ENCODE measurements around the gene ZBTB26.
"Not testable (repeated sequence)": the region's sequence is repeated elsewhere in the genome, so short reads cannot be mapped to it uniquely, and the experiment has no call there.

The ZBTB26 gene

GRCh38 chr9:122922713-122923112, 8.6 kb downstream of the ZBTB26 start:
- no peak for DNase-seq

DNA sequence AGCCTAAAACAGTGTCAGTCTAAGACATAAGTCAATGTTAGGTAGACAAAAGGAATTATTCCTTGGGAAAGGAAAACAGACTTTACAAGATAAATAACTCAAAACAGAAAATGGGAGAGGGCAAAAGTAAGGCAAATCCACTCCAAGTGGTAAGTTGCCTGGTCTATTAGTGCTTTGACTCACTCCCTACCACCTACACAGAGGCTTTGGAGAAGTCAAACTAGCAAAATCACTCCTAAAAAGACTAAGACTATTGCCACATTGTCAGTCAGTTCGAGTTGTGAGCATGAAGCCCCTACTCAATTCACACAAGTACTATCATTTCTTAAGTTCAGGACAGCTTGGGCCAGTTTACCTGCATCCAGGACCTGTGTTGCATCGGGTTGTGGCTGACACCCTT, 13.0 kb downstream of the ZBTB26 start:
- no peak for DNase-seq

GRCh38 chr9:122912964-122913673, 18.2 kb downstream of the ZBTB26 start, which contains the start of gene ZBTB6:
TSS of gene ZBTB6 (minus strand) at chr9:122913323. CDS start at chr9:122912072, 1,251 bp downstream.
- peak; percentile 67 to 72 for DNase-seq

- DNase-seq: no peak
These were observed 18.7 kb downstream of the ZBTB26 start for GRCh38 chr9:122912671-122912963.

DNA sequence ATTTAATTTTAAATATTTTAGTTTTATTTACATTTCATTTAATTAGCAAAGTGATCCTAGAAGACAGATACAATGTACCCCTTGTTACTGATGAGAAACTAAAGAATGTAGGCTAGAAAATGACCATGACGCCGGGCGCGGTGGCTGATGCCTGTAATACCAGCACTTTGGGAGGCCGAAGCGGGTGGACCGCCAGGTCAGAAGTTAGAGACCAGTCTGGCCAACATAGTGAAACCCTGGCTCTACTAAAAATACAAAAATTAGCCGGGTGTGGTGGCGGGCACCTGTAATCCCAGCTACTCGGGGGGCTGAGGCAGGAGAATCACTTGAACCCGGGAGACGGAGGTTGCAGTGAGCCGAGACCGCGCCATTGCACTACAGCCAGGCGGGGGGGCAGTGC, 25.2 kb downstream of the ZBTB26 start:
- not testable (repeated sequence) for DNase-seq

- peak; percentile 93 to 97 for DNase-seq
These were observed 26.2 kb downstream of the ZBTB26 start, which contains the start of gene RC3H2 for GRCh38 chr9:122904823-122905710. TSS of gene RC3H2 (minus strand) at chr9:122905359. CDS start at chr9:122897509, 7,850 bp downstream.

DNA sequence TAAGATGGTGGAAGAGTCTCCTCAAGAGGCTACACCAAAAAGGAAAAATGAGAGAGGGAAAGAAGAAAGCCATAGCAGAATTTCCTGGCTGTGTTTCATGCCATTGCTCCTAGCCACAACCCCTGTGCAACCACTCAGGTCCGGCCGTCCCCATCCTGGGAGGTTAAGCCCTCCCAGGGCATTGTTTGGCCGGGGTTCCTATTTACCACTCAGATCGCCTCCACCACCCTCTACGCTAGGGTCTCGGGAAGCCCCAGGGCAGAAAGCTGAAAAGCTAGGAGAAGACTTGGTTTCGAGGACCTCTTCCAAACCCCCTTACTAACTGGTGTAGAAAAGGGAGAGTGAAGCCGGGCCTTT, 26.9 kb downstream of the ZBTB26 start:
- peak; percentile 35 to 48 for DNase-seq

- no peak for DNase-seq
These were observed 30.5 kb downstream of the ZBTB26 start for GRCh38 chr9:122900791-122901190.

GRCh38 chr9:122897969-122898368, 33.3 kb downstream of the ZBTB26 start:
- DNase-seq: no peak

DNA sequence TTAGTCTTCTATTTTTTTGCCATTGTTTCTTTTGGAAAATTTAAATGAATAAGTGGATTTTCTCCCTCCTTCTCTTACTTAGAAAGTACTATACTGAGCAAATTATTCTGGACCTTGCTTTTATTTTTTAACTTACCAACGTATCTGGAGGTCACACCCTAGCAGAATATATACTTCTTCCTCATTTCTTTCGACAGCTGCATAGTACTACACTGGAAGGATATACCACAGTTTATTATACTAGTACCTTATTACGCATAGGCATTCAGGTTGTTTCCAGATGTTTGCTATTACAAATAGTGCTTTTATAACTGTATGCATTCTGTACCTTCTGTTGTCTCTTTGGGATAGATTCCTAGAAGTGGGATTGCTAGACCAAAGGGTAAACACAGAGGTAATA, 42.8 kb downstream of the ZBTB26 start:
- no peak for DNase-seq

DNA sequence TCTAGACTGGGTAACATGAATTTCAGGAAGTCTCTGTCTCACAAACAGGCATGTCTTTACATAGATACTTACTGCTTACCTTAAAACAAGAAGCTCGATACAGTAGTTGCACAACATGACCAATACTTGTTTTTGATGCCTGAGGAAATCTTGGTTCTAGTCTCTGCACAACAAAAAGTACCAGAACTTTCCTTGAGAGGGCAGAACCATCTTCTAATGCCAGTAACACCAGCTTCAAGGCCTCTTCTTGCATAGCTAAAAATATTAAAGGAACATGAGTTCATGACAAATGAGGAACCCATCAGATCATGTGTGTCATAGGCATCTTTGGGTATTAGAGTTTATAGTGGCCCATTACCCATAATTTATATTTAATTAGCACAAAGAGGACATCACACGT, 48.2 kb downstream of the ZBTB26 start:
- no peak for DNase-seq

GRCh38 chr9:122879443-122879842, 51.9 kb downstream of the ZBTB26 start:
- no peak for DNase-seq

DNA sequence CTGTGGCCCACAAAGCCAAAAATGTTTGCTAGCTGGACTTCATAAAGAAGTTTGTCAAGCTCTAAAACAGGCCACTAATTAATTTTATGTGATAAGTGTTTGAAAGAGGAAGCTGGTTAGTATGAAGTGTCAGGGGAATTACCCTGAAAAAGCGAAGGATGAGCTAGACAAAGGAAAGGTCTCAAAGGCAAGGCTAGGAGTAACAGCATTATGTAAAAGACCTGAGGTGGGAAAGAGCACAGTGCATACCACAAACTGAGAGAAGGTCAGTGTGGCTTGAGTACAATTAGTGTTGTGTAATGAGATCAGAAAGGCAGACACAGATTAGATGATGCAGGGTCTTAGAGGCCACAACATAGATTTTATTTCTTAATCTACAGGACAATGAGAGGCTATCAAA, 55.8 kb downstream of the ZBTB26 start:
- no peak for DNase-seq

DNA sequence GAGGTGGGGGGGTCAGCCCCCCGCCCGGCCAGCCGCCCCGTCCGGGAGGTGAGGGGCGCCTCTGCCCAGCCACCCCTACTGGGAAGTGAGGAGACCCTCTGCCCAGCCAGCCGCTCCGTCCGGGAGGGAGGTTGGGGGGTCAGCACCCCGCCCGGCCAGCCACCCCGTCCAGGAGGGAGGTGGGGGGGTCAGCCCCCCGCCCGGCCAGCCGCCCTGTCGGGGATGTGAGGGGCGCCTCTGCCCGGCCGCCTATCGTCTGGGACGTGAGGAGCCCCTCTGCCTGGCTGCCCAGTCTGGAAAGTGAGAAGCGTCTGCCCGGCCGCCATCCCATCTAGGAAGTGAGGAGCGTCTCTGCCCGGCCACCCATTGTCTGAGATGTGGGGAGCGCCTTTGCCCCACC, 64.0 kb downstream of the ZBTB26 start:
- not testable (repeated sequence) for DNase-seq

- DNase-seq: no peak
These were observed 65.2 kb downstream of the ZBTB26 start for GRCh38 chr9:122866079-122866478.

Measured in stimulated activated CD4-positive, alpha-beta T cell treated with anti-CD3 and anti-CD28 coated beads, Interleukin-2, amount 100 ng/mL, for 24 hours (primary cell).